Vagina (tissue), 2 donors: ENCODE measurements around the gene CMIP. TPM values are rescaled to one million over a fixed set of nuclear protein-coding genes. Genes with fewer than 3 reads are reported as not detected.
A peak's percentile ranks its signal among the peaks of the same experiment; 100 is the strongest.

Experiments
- DNase-seq, 2 donors: peaks; one replicate each; pipeline ENCODE4 v3.0.0-alpha.2; 2017; ENCODE audit errors: extremely low spot score in 2 of 2
- H3K27ac ChIP-seq: fragments of 200-600 bp; sonication (generic); one replicate; pipeline ENCODE4 v1.5.1; 2019
- H3K27me3 ChIP-seq: fragments of 200-600 bp; sonication (generic); one replicate; pipeline ENCODE4 v1.5.1; 2019
- H3K36me3 ChIP-seq, 2 donors: fragments of 200-600 bp; sonication (generic); one replicate each; pipeline ENCODE4 v1.5.1; 2017 to 2019
- H3K4me1 ChIP-seq: fragments of 200-600 bp; sonication (generic); one replicate; pipeline ENCODE4 v1.5.1; 2019
- H3K4me3 ChIP-seq, 2 donors: fragments of 200-600 bp; sonication (generic); 1 replicate in 1 of 2; 2 replicates in 1 of 2; pipeline ENCODE4 v1.5.1; 2016 to 2019
- H3K9me3 ChIP-seq: fragments of 200-600 bp; sonication (generic); one replicate; pipeline ENCODE4 v1.5.1; 2019
- CTCF ChIP-seq, 3 experiments: fragments of 450-650 bp in 2 of 3; fragments of 200-600 bp in 1 of 3; sonication (generic) in 1 of 3; IDR thresholded peaks; one replicate each; pipeline ENCODE4 v1.5.1; 2017 to 2019; ENCODE audit warnings: antibody characterized with exemption in 3 of 3, mild to moderate bottlenecking in 2 of 3, moderate library complexity in 2 of 3
- POLR2A ChIP-seq, 2 donors: fragments of 450-650 bp; IDR thresholded peaks; one replicate each; pipeline ENCODE4 v1.6.1; 2017; ENCODE audit warnings: antibody characterized with exemption in 2 of 2, mild to moderate bottlenecking in 2 of 2, moderate library complexity in 2 of 2
- POLR2AphosphoS5 ChIP-seq, 2 donors: sonication (generic); formaldehyde crosslinking; IDR thresholded peaks; one replicate each; pipeline ENCODE4 v1.9.0; 2017; ENCODE audit warnings: antibody characterized with exemption in 2 of 2, mild to moderate bottlenecking in 2 of 2, low read depth in 1 of 2; ENCODE audit not compliant: insufficient read depth in 1 of 2
- intact Hi-C: fragments of 100-400 bp; cut with DNase I; formaldehyde crosslinking; loops from one replicate; pipeline ENCODE4 v1.15.1; 2023
- total RNA-seq: library from RNA; depleted of rRNA; stranded (reverse); fragments of >200 nt; gene quantifications from one replicate; pipeline ENCODE4 v1.2.3, GENCODE V29; 2016

CMIP gene
- total RNA-seq, 1 donor from 2014 or later: 66.3 TPM

GRCh38 chr16:81645266-81645694 lies 200.7 kb downstream of the CMIP start:
- Histone ChIP-seq H3K27ac (peak overlapping the region; percentile 47), H3K4me1 (peaks cover 39% of the 10 kb centered on the region), H3K36me3 (no peaks in the 10 kb centered on the region), H3K27me3 (no peaks in the 10 kb centered on the region), H3K9me3 (no peaks in the 10 kb centered on the region), H3K4me3 (no peak overlapping the region)
- DNase-seq: no peak
- intact Hi-C loops: no loop called here
- TF ChIP-seq POLR2A (IDR thresholded peaks at IDR 0.05) (no peak), CTCF (IDR thresholded peaks at IDR 0.05) (no peak), POLR2AphosphoS5 (IDR thresholded peaks at IDR 0.05; ENCODE audit: insufficient read depth in 1 of 2, low read depth in 1 of 2) (peak; percentile 51 to 63)

- Histone ChIP-seq H3K4me3 (no peak overlapping the region), H3K27ac (peak overlapping the region; percentile 47), H3K4me1 (peaks cover 45% of the 10 kb centered on the region), H3K27me3 (no peaks in the 10 kb centered on the region), H3K36me3 (no peaks in the 10 kb centered on the region), H3K9me3 (no peaks in the 10 kb centered on the region)
- TF ChIP-seq CTCF (IDR thresholded peaks at IDR 0.05): no peak
- TF ChIP-seq POLR2A (IDR thresholded peaks at IDR 0.05): no peak
- no peak for TF ChIP-seq POLR2AphosphoS5 (IDR thresholded peaks at IDR 0.05; ENCODE audit: insufficient read depth in 1 of 2, low read depth in 1 of 2)
- intact Hi-C loops: no loop called here
- DNase-seq: no peak
Observed at GRCh38 chr16:81645925-81646324, 201.3 kb downstream of the CMIP start.

- intact Hi-C loops: no loop called here
- H3K4me1 ChIP-seq: peaks cover 51% of the 10 kb centered on the region
Observed at GRCh38 chr16:81646561-81646960, 202.0 kb downstream of the CMIP start.

GRCh38 chr16:81647527-81647926 lies 202.9 kb downstream of the CMIP start:
- Histone ChIP-seq H3K4me3 (no peak overlapping the region), H3K9me3 (no peaks in the 10 kb centered on the region), H3K27ac (no peak overlapping the region), H3K36me3 (peaks cover 0 to 2% of the 10 kb centered on the region in 2 donors), H3K4me1 (peaks cover 61% of the 10 kb centered on the region), H3K27me3 (no peaks in the 10 kb centered on the region)
- no peak for TF ChIP-seq CTCF (IDR thresholded peaks at IDR 0.05)
- peak; percentile 8 to 15 for TF ChIP-seq POLR2AphosphoS5 (IDR thresholded peaks at IDR 0.05; ENCODE audit: insufficient read depth in 1 of 2, low read depth in 1 of 2)
- TF ChIP-seq POLR2A (IDR thresholded peaks at IDR 0.05): no peak
- intact Hi-C loops: no loop called here
- no peak for DNase-seq

More at GRCh38 chr16:81646561-81646960, 202.0 kb downstream of the CMIP start:
- Histone ChIP-seq H3K27me3 (no peaks in the 10 kb centered on the region), H3K9me3 (no peaks in the 10 kb centered on the region), H3K4me3 (no peak overlapping the region), H3K27ac (no peak overlapping the region), H3K36me3 (no peaks in the 10 kb centered on the region)
- no peak for DNase-seq
- TF ChIP-seq CTCF (IDR thresholded peaks at IDR 0.05) (no peak), POLR2AphosphoS5 (IDR thresholded peaks at IDR 0.05; ENCODE audit: insufficient read depth in 1 of 2, low read depth in 1 of 2) (no peak), POLR2A (IDR thresholded peaks at IDR 0.05) (no peak)

- no peak for TF ChIP-seq POLR2A (IDR thresholded peaks at IDR 0.05)
- no peak for TF ChIP-seq CTCF (IDR thresholded peaks at IDR 0.05)
- TF ChIP-seq POLR2AphosphoS5 (IDR thresholded peaks at IDR 0.05; ENCODE audit: insufficient read depth in 1 of 2, low read depth in 1 of 2): no peak
- DNase-seq: no peak
- Histone ChIP-seq H3K36me3 (peaks cover 0 to 16% of the 10 kb centered on the region in 2 donors), H3K9me3 (no peaks in the 10 kb centered on the region), H3K27ac (peak overlapping the region; percentile 27), H3K27me3 (no peaks in the 10 kb centered on the region), H3K4me3 (no peak overlapping the region), H3K4me1 (peaks cover 61% of the 10 kb centered on the region)
- intact Hi-C loops: no loop called here
Observed at GRCh38 chr16:81649561-81650184, 205.1 kb downstream of the CMIP start.
